LoVo (cell line): ENCODE results near the gene ACTR3C.
"Not testable (repeated sequence)": the region's sequence is repeated elsewhere in the genome, so short reads cannot be mapped to it uniquely, and the experiment has no call there.

Source experiments
- DNase-seq: peaks from one replicate; pipeline ENCODE4 v3.0.0-alpha.2; 2016; ENCODE audit warnings: low spot score

ACTR3C gene

GRCh38 chr7:150313870-150314269 is 9.5 kb downstream of the ACTR3C start:
- no peak for DNase-seq

- DNase-seq = no peak
Measured at GRCh38 chr7:150313367-150313809, 10.0 kb downstream of the ACTR3C start.

- not testable (repeated sequence) for DNase-seq
Measured at GRCh38 chr7:150312649-150313366, 10.5 kb downstream of the ACTR3C start.

- DNase-seq = no peak
Measured at GRCh38 chr7:150311711-150312110, 11.6 kb downstream of the ACTR3C start.

- DNase-seq = no peak
Measured at GRCh38 chr7:150311146-150311545, 12.2 kb downstream of the ACTR3C start.

- no peak for DNase-seq
Measured at GRCh38 chr7:150308575-150308974, 14.8 kb downstream of the ACTR3C start.

- DNase-seq = peak; percentile 62
Measured at GRCh38 chr7:150307904-150308303, 15.4 kb downstream of the ACTR3C start.

- DNase-seq = no peak
Measured at GRCh38 chr7:150307129-150307528, 16.2 kb downstream of the ACTR3C start.

- DNase-seq = not testable (repeated sequence)
Measured at GRCh38 chr7:150306377-150306776, 17.0 kb downstream of the ACTR3C start.

- DNase-seq = not testable (repeated sequence)
Measured at GRCh38 chr7:150305903-150306284, 17.5 kb downstream of the ACTR3C start.

- not testable (repeated sequence) for DNase-seq
Measured at GRCh38 chr7:150305259-150305902, 18.0 kb downstream of the ACTR3C start.

- DNase-seq = not testable (repeated sequence)
Measured at GRCh38 chr7:150304499-150305258, 18.7 kb downstream of the ACTR3C start.

- peak; percentile 33 for DNase-seq
Measured at GRCh38 chr7:150302908-150303310, 20.4 kb downstream of the ACTR3C start.

GRCh38 chr7:150297978-150298377 is 25.4 kb downstream of the ACTR3C start:
- not testable (repeated sequence) for DNase-seq

GRCh38 chr7:150296802-150297201 is 26.5 kb downstream of the ACTR3C start:
- not testable (repeated sequence) for DNase-seq

- not testable (repeated sequence) for DNase-seq
Measured at GRCh38 chr7:150295614-150296013, 27.7 kb downstream of the ACTR3C start.

GRCh38 chr7:150295027-150295426 is 28.3 kb downstream of the ACTR3C start:
- not testable (repeated sequence) for DNase-seq

GRCh38 chr7:150290317-150290716 is 33.0 kb downstream of the ACTR3C start:
- not testable (repeated sequence) for DNase-seq

- not testable (repeated sequence) for DNase-seq
Measured at GRCh38 chr7:150288816-150289215, 34.5 kb downstream of the ACTR3C start.

- not testable (repeated sequence) for DNase-seq
Measured at GRCh38 chr7:150287815-150288214, 35.5 kb downstream of the ACTR3C start.

GRCh38 chr7:150285849-150286754 is 37.2 kb downstream of the ACTR3C start:
- not testable (repeated sequence) for DNase-seq

- DNase-seq = not testable (repeated sequence)
Measured at GRCh38 chr7:150283608-150284007, 39.7 kb downstream of the ACTR3C start.
